A673 (cell line): ENCODE results near the gene MYPOP. TPM values are rescaled to one million over a fixed set of nuclear protein-coding genes. Genes with fewer than 3 reads are reported as not detected.

ENCODE experiments used
- BruUV-seq: library from RNA; stranded (reverse); fragments of 400-500 nt; replicated peaks from 2 replicates; lab custom pipeline; 2021; lab: Mats Ljungman, UMichigan
- CTCF ChIA-PET: fragments of 300-600 bp; sonication (Branson Sonifier 250); formaldehyde crosslinking; loops from one replicate; lab custom pipeline; 2022; ENCODE audit warnings: antibody characterized with exemption; lab: Charles Lee
- POLR2A ChIA-PET: fragments of 300-600 bp; sonication (Branson Sonifier 250); formaldehyde crosslinking; loops from one replicate; lab custom pipeline; 2022; ENCODE audit warnings: antibody characterized with exemption; ENCODE audit not compliant: low non-redundant PET; lab: Charles Lee
- DNase-seq: peaks from one replicate; pipeline ENCODE4 v3.0.0-alpha.2; 2015; ENCODE audit warnings: low spot score
- H3K27ac ChIP-seq: fragments of 200-600 bp; sonication (generic); 2 replicates; pipeline ENCODE4 v1.5.1; 2016; ENCODE audit warnings: mixed run types, low read depth, mild to moderate bottlenecking, mixed read lengths, antibody characterized with exemption, low read length; ENCODE audit not compliant: poor library complexity, severe bottlenecking
- H3K27me3 ChIP-seq: fragments of 200-600 bp; sonication (generic); replicated peaks from 2 replicates; pipeline ENCODE4 v1.6.1; 2017; ENCODE audit warnings: mixed run types, low read depth, mild to moderate bottlenecking, mixed read lengths, antibody characterized with exemption, low read length; ENCODE audit not compliant: insufficient read depth, poor library complexity
- H3K36me3 ChIP-seq: fragments of 200-600 bp; sonication (generic); 2 replicates; pipeline ENCODE4 v1.6.1; 2016; ENCODE audit warnings: mixed run types, mild to moderate bottlenecking, mixed read lengths, antibody characterized with exemption, low read length; ENCODE audit not compliant: insufficient read depth, poor library complexity, severe bottlenecking
- H3K4me1 ChIP-seq: fragments of 200-600 bp; sonication (generic); 2 replicates; pipeline ENCODE4 v1.6.1; 2017; ENCODE audit warnings: mixed run types, mild to moderate bottlenecking, mixed read lengths, antibody characterized with exemption, low read length; ENCODE audit not compliant: insufficient read depth, poor library complexity, severe bottlenecking
- H3K4me3 ChIP-seq: fragments of 200-600 bp; sonication (generic); 2 replicates; pipeline ENCODE4 v1.5.1; 2016; ENCODE audit warnings: low read depth, mixed run types, mild to moderate bottlenecking, mixed read lengths, low read length; ENCODE audit not compliant: poor library complexity, severe bottlenecking
- H3K9me3 ChIP-seq: fragments of 200-600 bp; sonication (generic); 2 replicates; pipeline ENCODE4 v1.6.1; 2016; ENCODE audit warnings: mixed run types, low read depth, mild to moderate bottlenecking, mixed read lengths, antibody characterized with exemption, low read length; ENCODE audit not compliant: poor library complexity, severe bottlenecking
- EZH2 ChIP-seq: fragments of 200-600 bp; sonication (generic); IDR thresholded peaks from 2 replicates; pipeline ENCODE4 v1.6.1; 2017; ENCODE audit warnings: borderline replicate concordance, low read depth, mild to moderate bottlenecking, mixed read lengths, antibody characterized with exemption, low read length; ENCODE audit not compliant: poor library complexity, severe bottlenecking
- intact Hi-C: fragments of 100-400 bp; cut with micrococcal nuclease; formaldehyde crosslinking; loops from one replicate; pipeline ENCODE4 v1.10.0; 2022; ENCODE audit not compliant: unreplicated experiment
- total RNA-seq: library from RNA; stranded (reverse); gene quantifications from 2 replicates; pipeline ENCODE4 v1.2.3, GENCODE V29; 2021
- TF ChIP-seq, protein P1 (sequence below): fragments of 300-800, 200-600 bp; sonication (generic); conservative IDR thresholded peaks from 2 replicates; pipeline ENCODE4 v1.5.1; 2017; ENCODE audit warnings: low read depth, mild to moderate bottlenecking, antibody characterized with exemption, low read length, moderate library complexity, mixed read lengths

MYPOP gene
- total RNA-seq, 1 experiment from 2014 or later = 13.5 TPM

DNA sequence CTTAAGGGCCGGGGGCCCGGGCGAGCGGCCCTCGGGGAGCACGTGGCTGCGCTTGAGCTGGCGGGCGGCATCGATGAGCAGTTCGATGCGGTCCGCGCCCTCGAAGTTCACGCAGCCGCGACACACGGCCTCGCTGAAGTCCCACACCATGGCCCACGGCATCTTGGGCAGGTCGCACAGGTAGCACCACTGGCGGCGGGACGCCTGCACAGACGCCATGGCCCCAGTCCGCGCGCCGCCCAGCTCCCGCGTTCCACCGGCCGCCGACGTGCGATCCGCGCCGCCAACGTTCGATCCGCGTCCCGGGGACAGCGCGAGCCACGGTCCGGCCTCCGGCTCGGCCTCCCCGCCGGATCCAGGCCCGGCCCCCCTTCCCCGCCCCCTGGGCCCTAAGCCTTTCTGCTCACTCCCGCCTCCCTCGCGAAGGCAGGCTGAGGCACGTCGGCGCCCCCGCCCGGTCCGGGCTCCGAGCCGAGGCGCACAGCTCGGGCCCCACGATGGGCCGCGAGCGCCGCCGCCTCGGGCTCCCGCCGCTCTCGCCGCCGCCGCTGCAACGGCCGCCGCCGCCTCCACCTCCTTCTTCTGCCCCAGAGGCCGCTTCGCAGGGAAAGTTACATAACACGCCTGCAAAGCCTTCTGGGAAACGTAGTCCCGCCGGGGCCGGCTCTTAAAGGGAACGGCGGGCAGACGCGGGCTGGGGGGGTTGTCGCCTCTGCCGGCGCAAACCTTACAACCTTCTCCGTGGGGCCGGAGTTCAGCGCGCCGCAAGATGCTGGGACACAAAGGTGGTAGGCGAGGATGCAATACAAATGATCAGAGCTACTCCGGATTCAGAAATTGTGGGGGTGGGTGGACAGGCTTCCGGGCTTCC, 16.6 kb downstream of the MYPOP start, which contains the start of gene IRF2BP1:
Gene IRF2BP1 (minus strand): TSS at position 586 of the 871 bp plus-strand sequence. CDS start 367 bp downstream, at position 219.
- no peaks in the 10 kb centered on the region for H3K9me3 ChIP-seq
- peak within 1 kb of the TSS; percentile 79 for H3K4me3 ChIP-seq
- DNase-seq = peak; percentile 95
- POLR2A ChIA-PET = interaction anchor here (0.7 kb wide), 1 partner anchor 169 kb away, joined by 3 read pairs; no protein-coding TSS in a partner anchor
- peak within 1 kb of the TSS; percentile 90 for H3K27ac ChIP-seq
- peaks cover 29% of the 10 kb centered on the region for H3K4me1 ChIP-seq
- no peak for TF ChIP-seq EZH2
- TF ChIP-seq, protein P1, sequence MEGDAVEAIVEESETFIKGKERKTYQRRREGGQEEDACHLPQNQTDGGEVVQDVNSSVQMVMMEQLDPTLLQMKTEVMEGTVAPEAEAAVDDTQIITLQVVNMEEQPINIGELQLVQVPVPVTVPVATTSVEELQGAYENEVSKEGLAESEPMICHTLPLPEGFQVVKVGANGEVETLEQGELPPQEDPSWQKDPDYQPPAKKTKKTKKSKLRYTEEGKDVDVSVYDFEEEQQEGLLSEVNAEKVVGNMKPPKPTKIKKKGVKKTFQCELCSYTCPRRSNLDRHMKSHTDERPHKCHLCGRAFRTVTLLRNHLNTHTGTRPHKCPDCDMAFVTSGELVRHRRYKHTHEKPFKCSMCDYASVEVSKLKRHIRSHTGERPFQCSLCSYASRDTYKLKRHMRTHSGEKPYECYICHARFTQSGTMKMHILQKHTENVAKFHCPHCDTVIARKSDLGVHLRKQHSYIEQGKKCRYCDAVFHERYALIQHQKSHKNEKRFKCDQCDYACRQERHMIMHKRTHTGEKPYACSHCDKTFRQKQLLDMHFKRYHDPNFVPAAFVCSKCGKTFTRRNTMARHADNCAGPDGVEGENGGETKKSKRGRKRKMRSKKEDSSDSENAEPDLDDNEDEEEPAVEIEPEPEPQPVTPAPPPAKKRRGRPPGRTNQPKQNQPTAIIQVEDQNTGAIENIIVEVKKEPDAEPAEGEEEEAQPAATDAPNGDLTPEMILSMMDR = no peak
- TSS peak; percentile 32 for BruUV-seq
- intact Hi-C loops = no loop called here
- H3K36me3 ChIP-seq = peaks cover 2% of the 10 kb centered on the region
- no peaks in the 10 kb centered on the region for H3K27me3 ChIP-seq
- CTCF ChIA-PET = interaction anchor here (0.6 to 0.9 kb wide), 3 partner anchors 16 to 1305 kb away, joined by 3 to 12 read pairs (median 5); no protein-coding TSS in a partner anchor

DNA sequence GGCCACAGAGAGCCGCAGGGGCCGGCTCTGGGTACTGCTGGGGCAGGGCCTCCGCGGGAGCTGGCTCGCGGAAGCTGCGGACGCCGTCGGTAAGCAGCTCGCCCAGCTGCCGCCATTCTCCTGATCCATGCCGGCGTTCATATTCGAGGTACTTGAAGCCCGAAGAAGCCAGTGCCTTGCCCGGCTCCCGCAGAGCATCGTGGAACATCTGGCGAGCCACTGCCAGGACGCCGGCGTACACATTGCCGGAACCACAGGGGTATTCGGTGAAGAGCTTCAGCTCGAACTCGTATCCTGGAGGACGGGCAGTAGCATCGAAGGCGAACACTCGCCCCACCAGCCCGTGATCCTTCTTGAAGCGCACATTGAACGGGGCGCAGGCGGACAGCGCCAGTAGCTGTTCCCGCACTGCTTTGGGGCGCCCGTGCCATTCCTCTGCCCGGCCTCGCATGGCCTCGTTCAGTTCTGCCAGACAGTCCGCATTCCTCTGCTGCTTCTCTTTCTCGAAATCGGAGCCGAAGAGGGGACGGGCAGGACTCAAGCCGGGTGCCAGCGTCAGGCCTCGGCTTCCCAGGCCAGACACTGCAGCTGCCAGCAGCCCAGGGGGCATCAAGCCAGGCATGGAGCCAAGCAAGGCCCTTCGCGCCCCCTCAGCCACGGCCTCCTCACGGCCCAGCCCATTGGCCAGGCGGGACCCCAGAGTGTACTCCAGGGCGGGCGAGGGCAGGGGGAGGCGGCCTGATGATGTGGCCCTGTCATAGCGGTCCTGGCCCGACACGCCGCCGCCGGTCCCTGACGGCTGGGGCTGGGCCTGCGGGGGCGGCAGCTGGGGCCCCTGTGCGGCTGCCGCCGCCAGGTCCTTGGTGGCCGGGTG, 17.5 kb downstream of the MYPOP start:
- H3K9me3 ChIP-seq = no peaks in the 10 kb centered on the region
- ChIA-PET POLR2A (no interaction called here), CTCF (interaction anchor here (0.6 kb wide), 3 partner anchors 14 to 116 kb away, joined by 3 to 4 read pairs (median 4); partner anchors contain the start of gene SIX5)
- peaks cover 29% of the 10 kb centered on the region for H3K4me1 ChIP-seq
- no peaks in the 10 kb centered on the region for H3K27me3 ChIP-seq
- no peak for DNase-seq
- H3K4me3 ChIP-seq = peak overlapping the region; percentile 79
- BruUV-seq = no TSS peak
- H3K36me3 ChIP-seq = peaks cover 2% of the 10 kb centered on the region
- intact Hi-C loops = no loop called here
- TF ChIP-seq EZH2 = no peak
- TF ChIP-seq, protein P1 = no peak
- peak overlapping the region; percentile 90 for H3K27ac ChIP-seq
